Fibroblast of peridontal ligament (primary cell): ENCODE results near the gene RNF121.
A peak's percentile ranks its signal among the peaks of the same experiment; 100 is the strongest.

ENCODE experiments used
- DNase-seq: peaks from one replicate; pipeline ENCODE4 v3.0.0-alpha.2; 2010; ENCODE audit errors: extremely low read depth

The RNF121 gene

GRCh38 chr11:71934213-71934612 is 5.4 kb downstream of the RNF121 start:
- DNase-seq, result no peak

- DNase-seq, result no peak
These were observed 6.6 kb downstream of the RNF121 start for GRCh38 chr11:71935338-71935925.

- no peak for DNase-seq
These were observed 8.0 kb downstream of the RNF121 start for GRCh38 chr11:71936825-71937224.

- DNase-seq, result no peak
These were observed 9.0 kb downstream of the RNF121 start for GRCh38 chr11:71937826-71938225.

GRCh38 chr11:71940561-71941219 is 11.8 kb downstream of the RNF121 start:
- no peak for DNase-seq

- DNase-seq, result peak; percentile 10
These were observed 17.3 kb downstream of the RNF121 start for GRCh38 chr11:71946144-71946571.

GRCh38 chr11:71947498-71947897 is 18.7 kb downstream of the RNF121 start:
- no peak for DNase-seq

- no peak for DNase-seq
These were observed 19.6 kb downstream of the RNF121 start for GRCh38 chr11:71948314-71949027.

- no peak for DNase-seq
These were observed 20.2 kb downstream of the RNF121 start for GRCh38 chr11:71949034-71949433.

GRCh38 chr11:71951741-71952310 is 23.0 kb downstream of the RNF121 start:
- DNase-seq, result peak; percentile 40

GRCh38 chr11:71955898-71956456 is 27.1 kb downstream of the RNF121 start:
- DNase-seq, result no peak

- peak; percentile 63 for DNase-seq
These were observed 33.7 kb downstream of the RNF121 start for GRCh38 chr11:71962428-71963038.

- no peak for DNase-seq
These were observed 34.6 kb downstream of the RNF121 start for GRCh38 chr11:71963468-71963867.

GRCh38 chr11:71964641-71965040 is 35.8 kb downstream of the RNF121 start:
- no peak for DNase-seq

GRCh38 chr11:71971680-71972079 is 42.8 kb downstream of the RNF121 start:
- DNase-seq, result no peak

GRCh38 chr11:71976551-71976950 is 47.7 kb downstream of the RNF121 start:
- peak; percentile 57 for DNase-seq

GRCh38 chr11:71977090-71977489 is 48.2 kb downstream of the RNF121 start:
- DNase-seq, result no peak

GRCh38 chr11:71977743-71978418 is 49.0 kb downstream of the RNF121 start:
- peak; percentile 78 for DNase-seq

GRCh38 chr11:71979094-71979493 is 50.2 kb downstream of the RNF121 start:
- no peak for DNase-seq

GRCh38 chr11:71979602-71980001 is 50.8 kb downstream of the RNF121 start:
- no peak for DNase-seq

GRCh38 chr11:71986131-71986530 is 57.3 kb downstream of the RNF121 start:
- DNase-seq, result no peak
